Smooth muscle cell (in vitro differentiated cells): Measurements from ENCODE around the gene CCDC102B. TPM values are rescaled to one million over a fixed set of nuclear protein-coding genes. Genes with fewer than 3 reads are reported as not detected.

Experiments used
- DNase-seq: peaks from one replicate; lab custom pipeline; 2025; ENCODE audit not compliant: unreplicated experiment; lab: John Stamatoyannopoulos, UW
- H2AFZ ChIP-seq: fragments of 200-600 bp; sonication (generic); 2 replicates; pipeline ENCODE4 v1.6.0; 2016; ENCODE audit warnings: antibody characterized with exemption, low read depth, mild to moderate bottlenecking
- H3F3A ChIP-seq: fragments of 200-600 bp; sonication (generic); 2 replicates; pipeline ENCODE4 v1.6.0; 2017; ENCODE audit warnings: antibody characterized with exemption, low read depth
- H3K27ac ChIP-seq: fragments of 200-600 bp; sonication (generic); 2 replicates; pipeline ENCODE4 v1.5.1; 2016; ENCODE audit warnings: low read depth, mild to moderate bottlenecking
- H3K27me3 ChIP-seq: fragments of 200-600 bp; sonication (generic); 2 replicates; pipeline ENCODE4 v1.6.1; 2016; ENCODE audit warnings: low read depth, mild to moderate bottlenecking
- H3K36me3 ChIP-seq: fragments of 200-600 bp; sonication (generic); 2 replicates; pipeline ENCODE4 v1.5.1; 2016; ENCODE audit warnings: low read depth
- H3K4me1 ChIP-seq: fragments of 200-600 bp; sonication (generic); 2 replicates; pipeline ENCODE4 v1.5.1; 2016; ENCODE audit warnings: low read depth
- H3K4me2 ChIP-seq: fragments of 200-600 bp; sonication (generic); 2 replicates; pipeline ENCODE4 v1.6.0; 2016; ENCODE audit warnings: mild to moderate bottlenecking
- H3K4me3 ChIP-seq: fragments of 200-600 bp; sonication (generic); 2 replicates; pipeline ENCODE4 v1.5.1; 2016; ENCODE audit warnings: mild to moderate bottlenecking
- H3K79me2 ChIP-seq: fragments of 200-600 bp; sonication (generic); 2 replicates; pipeline ENCODE4 v1.6.0; 2016; ENCODE audit warnings: low read depth, mild to moderate bottlenecking
- H3K9ac ChIP-seq: fragments of 200-600 bp; sonication (generic); 2 replicates; pipeline ENCODE4 v1.6.0; 2016; ENCODE audit warnings: low read depth
- H3K9me3 ChIP-seq: fragments of 200-600 bp; sonication (generic); replicated peaks from 2 replicates; pipeline ENCODE4 v1.5.1; 2016; ENCODE audit warnings: low read depth
- H4K20me1 ChIP-seq: fragments of 200-600 bp; sonication (generic); 2 replicates; pipeline ENCODE4 v1.6.0; 2016; ENCODE audit warnings: low read depth
- WGBS: methylation state at CpG from one replicate; pipeline ENCODE4 v1.1.7; 2016; ENCODE audit warnings: low lambda C conversion rate; 5-methylcytosine and 5-hydroxymethylcytosine counted together
- polyA plus RNA-seq: library from polyadenylated mRNA; unstranded; fragments of >200 nt; fragmentation: Nextera tagmentation; extraction: Ambion mirVana; gene quantifications from 2 replicates; pipeline ENCODE4 v1.2.1, GENCODE V29; 2016
- total RNA-seq: library from RNA; depleted of rRNA; stranded (reverse); fragments of >200 nt; gene quantifications from 2 replicates; pipeline ENCODE4 v1.2.3, GENCODE V29; 2014
- TF ChIP-seq, protein P1 (sequence below): fragments of 200-600 bp; sonication (generic); IDR thresholded peaks from 2 replicates; pipeline ENCODE4 v1.5.1; 2017; ENCODE audit warnings: borderline replicate concordance, mild to moderate bottlenecking, antibody characterized with exemption; ENCODE audit not compliant: insufficient read depth, poor library complexity, severe bottlenecking

CCDC102B gene
- total and polyA plus RNA-seq, 2 experiments from 2014 or later: 9.7 to 10.3 TPM

GRCh38 chr18:69071680-69072079, 273.8 kb downstream of the CCDC102B start:
- Histone ChIP-seq H3K36me3 (no peaks in the 10 kb centered on the region), H3K9ac (no peak overlapping the region), H3K27ac (no peak overlapping the region), H3K79me2 (no peaks in the 10 kb centered on the region), H3K4me1 (no peaks in the 10 kb centered on the region), H3K27me3 (no peaks in the 10 kb centered on the region), H3K4me3 (no peak overlapping the region), H3F3A (no peaks in the 10 kb centered on the region), H3K9me3 (no peaks in the 10 kb centered on the region), H4K20me1 (no peaks in the 10 kb centered on the region), H2AFZ (no peak overlapping the region), H3K4me2 (no peak overlapping the region)
- no peak for DNase-seq
- TF ChIP-seq, protein P1, sequence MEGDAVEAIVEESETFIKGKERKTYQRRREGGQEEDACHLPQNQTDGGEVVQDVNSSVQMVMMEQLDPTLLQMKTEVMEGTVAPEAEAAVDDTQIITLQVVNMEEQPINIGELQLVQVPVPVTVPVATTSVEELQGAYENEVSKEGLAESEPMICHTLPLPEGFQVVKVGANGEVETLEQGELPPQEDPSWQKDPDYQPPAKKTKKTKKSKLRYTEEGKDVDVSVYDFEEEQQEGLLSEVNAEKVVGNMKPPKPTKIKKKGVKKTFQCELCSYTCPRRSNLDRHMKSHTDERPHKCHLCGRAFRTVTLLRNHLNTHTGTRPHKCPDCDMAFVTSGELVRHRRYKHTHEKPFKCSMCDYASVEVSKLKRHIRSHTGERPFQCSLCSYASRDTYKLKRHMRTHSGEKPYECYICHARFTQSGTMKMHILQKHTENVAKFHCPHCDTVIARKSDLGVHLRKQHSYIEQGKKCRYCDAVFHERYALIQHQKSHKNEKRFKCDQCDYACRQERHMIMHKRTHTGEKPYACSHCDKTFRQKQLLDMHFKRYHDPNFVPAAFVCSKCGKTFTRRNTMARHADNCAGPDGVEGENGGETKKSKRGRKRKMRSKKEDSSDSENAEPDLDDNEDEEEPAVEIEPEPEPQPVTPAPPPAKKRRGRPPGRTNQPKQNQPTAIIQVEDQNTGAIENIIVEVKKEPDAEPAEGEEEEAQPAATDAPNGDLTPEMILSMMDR: no peak
- 92% methylated on average over 3 of the region's 3 CpGs for WGBS

GRCh38 chr18:69081846-69082245, 284.0 kb downstream of the CCDC102B start:
- no peaks in the 10 kb centered on the region for H3K9me3 ChIP-seq
- DNase-seq: no peak
- H4K20me1 ChIP-seq: no peaks in the 10 kb centered on the region
- H3F3A ChIP-seq: no peaks in the 10 kb centered on the region
- no peaks in the 10 kb centered on the region for H3K36me3 ChIP-seq
- no peak overlapping the region for H3K9ac ChIP-seq
- no peaks in the 10 kb centered on the region for H3K27me3 ChIP-seq
- H3K79me2 ChIP-seq: no peaks in the 10 kb centered on the region
- H3K4me2 ChIP-seq: no peak overlapping the region
- WGBS: 71% methylated on average over 2 of the region's 2 CpGs
- no peak overlapping the region for H3K4me3 ChIP-seq
- no peak overlapping the region for H2AFZ ChIP-seq
- TF ChIP-seq, protein P1: no peak
- H3K27ac ChIP-seq: no peak overlapping the region
- no peaks in the 10 kb centered on the region for H3K4me1 ChIP-seq

GRCh38 chr18:69082499-69082898, 284.6 kb downstream of the CCDC102B start:
- no peaks in the 10 kb centered on the region for H4K20me1 ChIP-seq
- H3K4me1 ChIP-seq: no peaks in the 10 kb centered on the region
- no peak overlapping the region for H3K27ac ChIP-seq
- no peak overlapping the region for H3K4me2 ChIP-seq
- H3F3A ChIP-seq: no peaks in the 10 kb centered on the region
- DNase-seq: no peak
- H3K4me3 ChIP-seq: no peak overlapping the region
- no peaks in the 10 kb centered on the region for H3K9me3 ChIP-seq
- 72% methylated on average over 1 of the region's 1 CpG for WGBS
- H3K79me2 ChIP-seq: no peaks in the 10 kb centered on the region
- H3K27me3 ChIP-seq: no peaks in the 10 kb centered on the region
- H3K36me3 ChIP-seq: no peaks in the 10 kb centered on the region
- TF ChIP-seq, protein P1: no peak
- H3K9ac ChIP-seq: no peak overlapping the region
- no peak overlapping the region for H2AFZ ChIP-seq

GRCh38 chr18:69085951-69086350, 288.1 kb downstream of the CCDC102B start:
- no peaks in the 10 kb centered on the region for H3K9me3 ChIP-seq
- H3K9ac ChIP-seq: no peak overlapping the region
- H2AFZ ChIP-seq: no peak overlapping the region
- no peak overlapping the region for H3K4me3 ChIP-seq
- H3K4me1 ChIP-seq: no peaks in the 10 kb centered on the region
- no peaks in the 10 kb centered on the region for H3K27me3 ChIP-seq
- H3K27ac ChIP-seq: no peak overlapping the region
- no peaks in the 10 kb centered on the region for H3F3A ChIP-seq
- H3K79me2 ChIP-seq: no peaks in the 10 kb centered on the region
- H3K4me2 ChIP-seq: no peak overlapping the region
- no peak for DNase-seq
- WGBS: 89% methylated on average over 5 of the region's 5 CpGs
- no peaks in the 10 kb centered on the region for H4K20me1 ChIP-seq
- H3K36me3 ChIP-seq: no peaks in the 10 kb centered on the region
- TF ChIP-seq, protein P1: no peak
